Measurements from ENCODE around the gene ABCA3.
A peak's percentile ranks its signal among the peaks of the same experiment; 100 is the strongest.

The ABCA3 gene

DNA sequence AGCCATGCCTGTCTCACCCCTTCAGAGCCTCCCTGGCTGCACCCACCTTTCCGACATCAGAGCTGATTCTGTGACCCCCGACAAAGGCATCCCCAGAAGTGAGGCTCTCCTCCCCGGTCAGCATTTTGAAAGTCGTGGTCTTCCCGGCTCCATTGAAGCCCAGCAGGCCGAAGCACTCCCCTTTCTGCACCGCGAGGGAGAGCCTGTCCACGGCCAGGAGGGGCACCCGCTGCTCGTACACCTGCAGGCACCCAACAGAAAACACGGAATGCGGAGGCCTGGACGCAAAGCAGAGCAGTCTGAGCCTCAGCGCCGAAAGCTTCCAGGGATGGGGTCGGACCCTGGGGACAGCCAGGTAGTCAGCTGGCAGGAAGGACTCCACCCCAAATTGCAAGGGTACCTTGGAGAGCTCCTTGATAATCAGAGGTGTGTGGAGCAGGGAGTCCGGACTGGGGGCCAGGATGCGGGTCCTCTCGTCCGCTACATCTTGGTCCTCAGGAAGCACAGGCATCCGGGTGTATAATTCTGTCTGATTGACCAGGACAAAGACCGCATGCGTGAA lies 59.5 kb downstream of the ABCA3 start:
- DNase-seq (ENCODE audit: low read depth) = no peak
- TF ChIP-seq, protein P1, sequence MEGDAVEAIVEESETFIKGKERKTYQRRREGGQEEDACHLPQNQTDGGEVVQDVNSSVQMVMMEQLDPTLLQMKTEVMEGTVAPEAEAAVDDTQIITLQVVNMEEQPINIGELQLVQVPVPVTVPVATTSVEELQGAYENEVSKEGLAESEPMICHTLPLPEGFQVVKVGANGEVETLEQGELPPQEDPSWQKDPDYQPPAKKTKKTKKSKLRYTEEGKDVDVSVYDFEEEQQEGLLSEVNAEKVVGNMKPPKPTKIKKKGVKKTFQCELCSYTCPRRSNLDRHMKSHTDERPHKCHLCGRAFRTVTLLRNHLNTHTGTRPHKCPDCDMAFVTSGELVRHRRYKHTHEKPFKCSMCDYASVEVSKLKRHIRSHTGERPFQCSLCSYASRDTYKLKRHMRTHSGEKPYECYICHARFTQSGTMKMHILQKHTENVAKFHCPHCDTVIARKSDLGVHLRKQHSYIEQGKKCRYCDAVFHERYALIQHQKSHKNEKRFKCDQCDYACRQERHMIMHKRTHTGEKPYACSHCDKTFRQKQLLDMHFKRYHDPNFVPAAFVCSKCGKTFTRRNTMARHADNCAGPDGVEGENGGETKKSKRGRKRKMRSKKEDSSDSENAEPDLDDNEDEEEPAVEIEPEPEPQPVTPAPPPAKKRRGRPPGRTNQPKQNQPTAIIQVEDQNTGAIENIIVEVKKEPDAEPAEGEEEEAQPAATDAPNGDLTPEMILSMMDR (IDR thresholded peaks at IDR 0.05; ENCODE audit: low read depth, low read length) = no peak
- TF ChIP-seq MYC (IDR thresholded peaks at IDR 0.05; ENCODE audit: low read depth, low read length) = no peak
- TF ChIP-seq, protein P2, sequence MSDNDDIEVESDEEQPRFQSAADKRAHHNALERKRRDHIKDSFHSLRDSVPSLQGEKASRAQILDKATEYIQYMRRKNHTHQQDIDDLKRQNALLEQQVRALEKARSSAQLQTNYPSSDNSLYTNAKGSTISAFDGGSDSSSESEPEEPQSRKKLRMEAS (IDR thresholded peaks at IDR 0.05; ENCODE audit: low read depth, low read length) = no peak
- no peak for TF ChIP-seq POLR2A (IDR thresholded peaks at IDR 0.05; ENCODE audit: extremely low read depth, insufficient read length)
- no peak overlapping the region for H3K4me3 ChIP-seq (ENCODE audit: low read depth, low read length)

DNA sequence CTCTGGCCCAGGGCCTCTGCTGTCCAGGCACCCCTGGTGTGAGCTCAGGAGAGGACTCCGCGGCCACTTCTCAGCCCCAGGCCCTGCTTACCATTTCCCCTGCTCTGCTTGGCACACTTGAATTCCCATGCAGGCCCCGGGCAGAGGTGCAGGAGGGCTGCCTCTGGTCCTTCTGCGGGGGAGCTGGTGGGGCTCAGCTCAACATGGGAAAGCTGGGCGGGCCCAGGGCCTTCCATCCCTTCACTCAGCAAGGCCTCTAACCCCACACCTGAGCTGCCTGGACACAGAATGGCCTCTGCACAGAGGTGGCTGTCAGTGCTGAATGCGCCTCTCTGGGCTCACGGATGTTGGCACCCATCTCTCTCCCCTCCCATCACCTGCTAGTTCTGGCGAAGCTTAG lies 60.1 kb downstream of the ABCA3 start:
- H3K4me3 ChIP-seq (ENCODE audit: low read depth, low read length) = no peak overlapping the region
- TF ChIP-seq POLR2A (IDR thresholded peaks at IDR 0.05; ENCODE audit: extremely low read depth, insufficient read length) = no peak
- TF ChIP-seq, protein P1 (IDR thresholded peaks at IDR 0.05; ENCODE audit: low read depth, low read length) = no peak
- TF ChIP-seq, protein P2 (IDR thresholded peaks at IDR 0.05; ENCODE audit: low read depth, low read length) = no peak
- TF ChIP-seq MYC (IDR thresholded peaks at IDR 0.05; ENCODE audit: low read depth, low read length) = no peak
- DNase-seq (ENCODE audit: low read depth) = no peak

DNA sequence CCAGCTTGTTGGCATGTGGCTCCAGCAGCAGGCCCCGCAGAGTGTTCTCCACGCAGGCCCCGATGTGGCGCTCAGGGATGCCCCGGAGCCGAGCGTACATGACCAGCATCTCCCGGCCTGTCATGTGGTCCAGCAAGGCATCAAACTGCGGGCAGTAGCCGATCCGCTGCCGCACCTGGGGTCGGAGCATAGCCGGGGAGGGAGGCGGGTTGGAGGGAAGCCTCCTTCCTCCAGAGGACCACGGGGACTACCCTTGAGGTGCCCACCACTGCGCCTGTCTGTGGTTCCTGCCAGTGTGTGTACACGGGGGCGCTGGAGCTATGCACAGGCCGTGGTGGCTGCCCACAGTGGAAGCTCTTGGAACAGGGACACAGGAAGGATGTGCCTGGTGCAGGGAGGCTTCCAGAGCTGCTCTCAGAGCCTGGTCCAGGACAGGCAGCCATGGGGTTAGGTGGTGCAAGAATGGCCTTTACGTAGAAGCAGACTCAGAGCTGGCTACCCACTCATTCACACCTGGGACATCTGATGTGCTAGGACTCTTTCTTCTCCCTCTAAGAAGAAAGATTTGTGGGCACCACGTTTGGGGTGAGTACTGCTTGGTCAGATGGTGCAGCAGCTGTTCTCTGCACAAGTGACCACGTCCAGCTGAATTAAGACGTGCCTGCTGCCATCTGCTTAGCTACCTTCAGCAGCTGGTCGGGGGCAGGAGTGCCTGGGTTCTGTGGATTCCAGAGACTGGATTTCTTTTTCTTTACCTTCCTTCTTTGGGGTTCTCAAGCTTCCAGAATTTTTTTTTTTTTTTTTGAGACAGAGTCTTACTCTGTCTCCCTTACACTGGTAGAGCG lies 61.4 kb downstream of the ABCA3 start:
- DNase-seq (ENCODE audit: low read depth) = no peak
- TF ChIP-seq MYC (IDR thresholded peaks at IDR 0.05; ENCODE audit: low read depth, low read length) = no peak
- TF ChIP-seq, protein P2 (IDR thresholded peaks at IDR 0.05; ENCODE audit: low read depth, low read length) = no peak
- no peak for TF ChIP-seq POLR2A (IDR thresholded peaks at IDR 0.05; ENCODE audit: extremely low read depth, insufficient read length)
- TF ChIP-seq, protein P1 (IDR thresholded peaks at IDR 0.05; ENCODE audit: low read depth, low read length) = no peak
- H3K4me3 ChIP-seq (ENCODE audit: low read depth, low read length) = no peak overlapping the region

DNA sequence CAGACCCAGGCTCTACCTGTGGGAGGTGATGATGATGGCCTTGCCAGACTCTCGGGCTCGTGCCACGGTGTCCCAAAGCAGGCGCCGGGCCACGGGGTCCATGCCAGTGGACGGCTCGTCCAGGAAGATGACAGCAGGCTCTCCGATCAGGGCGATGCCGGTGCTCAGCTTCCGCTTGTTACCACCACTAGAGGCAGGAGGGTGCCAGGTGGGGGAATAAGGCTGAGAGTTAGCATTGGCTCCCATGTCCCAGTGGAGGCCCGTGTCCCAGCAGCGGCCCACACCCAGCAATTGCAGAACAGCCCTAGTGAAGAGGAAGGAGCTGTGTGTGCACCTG lies 62.3 kb downstream of the ABCA3 start:
- H3K4me3 ChIP-seq (ENCODE audit: low read depth, low read length) = no peak overlapping the region
- DNase-seq (ENCODE audit: low read depth) = no peak
- no peak for TF ChIP-seq POLR2A (IDR thresholded peaks at IDR 0.05; ENCODE audit: extremely low read depth, insufficient read length)
- TF ChIP-seq, protein P1 (IDR thresholded peaks at IDR 0.05; ENCODE audit: low read depth, low read length) = peak; percentile 3

DNA sequence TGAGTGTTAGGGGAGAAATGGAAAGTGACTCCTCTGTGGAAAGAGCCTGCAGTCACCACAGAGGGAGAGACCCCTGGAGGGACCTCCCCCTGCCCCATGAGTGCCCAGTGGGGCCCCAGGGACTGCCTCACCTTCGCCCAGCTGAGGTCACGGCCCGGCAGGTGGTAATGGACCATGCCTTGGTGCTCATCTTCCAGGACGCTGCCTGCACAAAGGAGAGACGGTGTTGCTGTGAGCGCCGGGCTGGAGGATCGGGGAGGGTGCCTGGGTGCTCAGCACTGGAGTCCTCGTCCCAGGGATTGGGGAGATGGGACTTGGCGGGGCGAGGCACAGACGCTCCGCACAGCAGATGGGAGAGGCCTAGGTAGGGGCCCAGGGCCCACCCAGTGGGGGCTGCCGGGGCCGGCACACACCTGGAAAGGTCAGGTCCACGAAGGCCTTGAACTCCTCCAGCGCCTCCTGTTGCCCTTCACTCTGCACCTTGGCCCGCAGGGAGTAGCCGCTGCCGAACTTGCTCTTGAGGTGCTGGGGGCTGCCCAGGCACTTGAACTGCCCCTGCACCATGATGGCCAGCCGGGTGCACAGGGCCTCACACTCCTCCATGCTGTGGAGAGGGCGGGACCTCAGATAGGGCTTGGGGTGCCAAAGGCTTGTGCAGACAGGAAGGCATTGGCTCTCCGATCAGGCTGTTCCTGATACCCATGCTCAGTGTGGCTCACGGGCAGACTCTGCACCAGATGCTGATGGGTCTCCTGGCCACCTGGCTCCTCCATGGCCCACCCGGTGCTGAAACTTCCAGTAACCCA lies 62.9 kb downstream of the ABCA3 start:
- no peak for DNase-seq (ENCODE audit: low read depth)
- no peak overlapping the region for H3K4me3 ChIP-seq (ENCODE audit: low read depth, low read length)
- TF ChIP-seq POLR2A (IDR thresholded peaks at IDR 0.05; ENCODE audit: extremely low read depth, insufficient read length) (no peak), MYC (IDR thresholded peaks at IDR 0.05; ENCODE audit: low read depth, low read length) (no peak)
